GM21737 (cell line): ENCODE data around the gene BANK1.
"Not testable (repeated sequence)": the region's sequence is repeated elsewhere in the genome, so short reads cannot be mapped to it uniquely, and the experiment has no call there.

Experiments used
- ATAC-seq: cut with Tn5 transposase; IDR thresholded peaks from one replicate; pipeline ENCODE4 v1.9.1; 2021; ENCODE audit warnings: mild to moderate bottlenecking, moderate library complexity; ENCODE audit not compliant: unreplicated experiment

The BANK1 gene

DNA sequence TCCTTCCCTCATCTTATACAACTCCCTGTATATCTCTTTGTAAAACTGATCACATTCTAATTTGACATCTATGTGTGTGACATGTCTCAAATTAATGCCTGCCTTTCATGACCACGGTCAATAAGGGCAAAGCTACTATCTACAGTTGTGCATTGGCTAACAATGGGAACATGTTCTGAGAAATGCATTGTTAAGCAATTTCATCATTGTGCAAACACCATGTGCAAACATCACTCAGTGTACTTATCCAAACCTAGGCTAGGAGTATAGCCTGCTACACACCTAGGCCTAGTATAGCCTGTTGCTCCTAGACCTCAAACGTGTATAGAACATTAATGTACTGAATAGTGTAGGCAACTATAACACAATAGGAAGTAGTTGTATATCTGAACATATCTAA lies 95.0 kb downstream of the BANK1 start:
- no peak for ATAC-seq

GRCh38 chr4:101886826-101887225 lies 96.3 kb downstream of the BANK1 start:
- ATAC-seq: no peak

- no peak for ATAC-seq
Observed at GRCh38 chr4:101888472-101888871, 97.9 kb downstream of the BANK1 start.

DNA sequence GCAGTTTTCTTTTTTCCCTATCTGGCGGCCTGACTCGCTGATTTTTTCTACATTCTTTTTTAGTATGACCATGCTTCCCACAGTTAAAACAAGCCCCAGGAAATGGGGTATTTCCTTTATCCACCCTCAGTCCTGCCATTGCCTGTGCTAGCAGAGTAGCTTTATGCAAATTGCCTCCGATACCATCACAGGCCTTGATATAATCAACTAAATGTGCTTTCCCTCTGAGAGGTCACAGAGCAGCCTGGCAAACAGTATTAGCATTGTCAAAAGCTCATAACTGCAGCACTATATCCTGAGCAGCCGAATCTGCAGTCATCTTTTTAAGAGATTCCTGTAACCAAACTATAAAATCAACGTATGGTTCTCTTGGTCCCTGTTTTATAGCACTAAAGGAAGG lies 115.0 kb downstream of the BANK1 start:
- ATAC-seq: not testable (repeated sequence)

- ATAC-seq: no peak
Observed at GRCh38 chr4:101910786-101911373, 120.3 kb downstream of the BANK1 start.

DNA sequence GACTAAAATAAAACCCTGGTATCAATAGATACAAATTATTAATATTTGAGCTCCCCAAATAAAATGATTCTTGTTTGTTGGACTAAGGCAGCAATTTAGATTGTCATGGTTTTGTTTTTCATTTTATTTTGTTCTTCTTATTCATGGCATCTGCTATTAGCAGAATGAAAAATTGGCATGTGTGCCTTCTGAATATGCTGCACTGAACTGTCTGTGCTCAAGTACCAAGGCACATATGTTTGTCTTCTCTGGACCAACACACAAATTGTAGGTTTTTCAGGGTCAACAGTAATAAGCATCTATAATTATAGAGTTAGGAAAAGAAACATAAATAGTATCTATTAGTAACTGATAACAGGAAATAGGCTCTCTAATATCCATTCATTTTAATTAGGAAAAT lies 121.1 kb downstream of the BANK1 start:
- no peak for ATAC-seq

DNA sequence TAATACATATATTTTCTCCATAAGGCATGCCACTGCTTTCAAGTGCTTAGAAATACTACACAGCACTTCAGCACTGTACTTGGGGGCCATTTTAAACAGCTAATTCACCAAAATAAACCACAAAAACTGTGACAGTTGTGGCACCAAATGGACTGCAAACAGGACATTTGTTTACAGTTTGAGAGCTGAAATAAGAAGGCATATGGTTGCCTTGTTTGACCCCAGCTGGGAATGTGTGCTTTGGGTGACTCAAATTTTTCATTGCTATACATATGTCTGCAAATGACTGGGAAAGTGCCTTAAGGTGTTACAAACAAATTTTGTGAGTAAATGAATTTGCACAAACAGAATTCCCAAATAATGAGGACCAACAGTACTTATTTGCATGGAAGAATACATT lies 124.2 kb downstream of the BANK1 start:
- ATAC-seq: no peak

- ATAC-seq: no peak
Observed at GRCh38 chr4:101919373-101919977, 128.9 kb downstream of the BANK1 start.

DNA sequence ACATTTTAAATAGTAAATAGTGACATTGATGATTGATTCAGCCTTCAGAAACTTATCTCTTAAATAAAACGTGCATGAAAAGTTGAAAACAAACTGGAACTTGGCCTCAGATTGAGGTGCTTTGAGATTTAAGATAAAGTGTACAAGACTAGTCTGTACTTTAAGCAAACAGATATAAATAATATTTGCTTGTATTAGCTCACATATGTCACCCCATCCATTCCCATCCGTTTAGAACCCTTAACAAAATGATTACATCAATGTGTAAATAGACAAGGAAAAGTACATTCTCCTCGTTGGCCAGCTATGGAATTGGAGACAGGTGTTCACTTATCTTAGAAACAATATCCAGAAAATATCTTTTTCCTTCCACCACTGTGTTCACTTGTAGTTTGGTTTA lies 130.8 kb downstream of the BANK1 start:
- no peak for ATAC-seq

DNA sequence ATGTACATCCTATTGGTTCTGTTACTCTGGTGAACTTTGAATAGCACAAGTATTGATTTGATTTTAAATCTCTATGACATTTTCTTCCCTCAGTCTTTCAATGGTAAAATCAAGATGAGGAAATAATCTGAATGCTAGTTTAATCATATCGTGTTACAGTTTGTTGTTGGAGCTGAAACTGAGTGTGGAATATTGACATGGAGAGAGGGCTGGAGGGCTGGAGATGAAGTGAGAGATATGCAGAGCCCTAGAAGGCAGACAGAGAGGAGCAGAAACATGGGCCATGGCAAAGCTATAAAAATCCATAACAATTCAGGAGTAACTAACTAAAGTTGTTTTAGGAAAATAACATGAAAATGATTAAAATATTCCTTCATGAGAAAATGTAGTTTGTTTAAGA lies 141.1 kb downstream of the BANK1 start:
- ATAC-seq: no peak

DNA sequence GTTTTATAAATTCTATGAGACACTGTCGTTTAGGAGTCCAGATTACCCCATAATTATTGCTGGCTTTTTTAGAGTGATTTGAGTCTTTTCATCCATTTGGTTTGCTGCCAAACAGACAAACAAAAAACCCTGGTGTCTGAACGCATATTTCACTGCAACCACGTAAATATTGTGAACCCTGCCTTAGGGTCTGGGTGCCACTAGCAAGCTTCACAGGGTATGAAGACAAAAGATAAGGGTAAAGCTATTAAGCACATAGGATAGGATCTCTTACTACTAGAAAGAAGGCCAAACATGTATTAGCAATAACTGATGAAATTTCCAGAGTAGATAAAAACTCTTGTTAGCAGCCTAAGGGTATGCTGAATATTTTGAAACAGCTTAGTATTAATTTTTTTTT lies 143.3 kb downstream of the BANK1 start:
- ATAC-seq: no peak

- no peak for ATAC-seq
Observed at GRCh38 chr4:101938836-101939235, 148.3 kb downstream of the BANK1 start.

DNA sequence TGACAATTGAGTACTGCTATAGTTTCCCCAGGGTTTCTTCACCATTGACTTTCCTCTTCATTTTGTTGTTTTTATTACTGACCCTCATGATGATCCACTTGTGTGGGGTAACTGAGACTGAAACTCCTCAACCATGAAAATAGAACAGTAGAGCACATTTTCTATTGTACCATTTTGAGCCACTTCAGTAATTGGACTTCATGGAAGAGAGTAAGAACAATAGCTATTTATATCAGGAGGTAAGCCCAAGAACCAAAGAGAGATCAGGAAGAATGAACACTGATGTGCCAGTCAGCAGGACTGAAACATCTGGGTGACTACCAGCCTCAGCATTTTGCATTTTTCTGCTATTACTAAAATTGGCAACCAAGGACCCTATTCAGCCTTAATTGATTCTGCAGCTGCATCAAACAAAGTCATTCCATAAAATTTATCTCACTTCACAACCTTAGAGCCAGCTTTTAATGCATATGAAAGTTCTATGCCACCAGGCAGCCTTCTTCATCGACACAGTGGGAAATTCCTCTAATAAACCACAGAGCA lies 151.4 kb downstream of the BANK1 start:
- no peak for ATAC-seq

GRCh38 chr4:101942891-101943290 lies 152.4 kb downstream of the BANK1 start:
- no peak for ATAC-seq

DNA sequence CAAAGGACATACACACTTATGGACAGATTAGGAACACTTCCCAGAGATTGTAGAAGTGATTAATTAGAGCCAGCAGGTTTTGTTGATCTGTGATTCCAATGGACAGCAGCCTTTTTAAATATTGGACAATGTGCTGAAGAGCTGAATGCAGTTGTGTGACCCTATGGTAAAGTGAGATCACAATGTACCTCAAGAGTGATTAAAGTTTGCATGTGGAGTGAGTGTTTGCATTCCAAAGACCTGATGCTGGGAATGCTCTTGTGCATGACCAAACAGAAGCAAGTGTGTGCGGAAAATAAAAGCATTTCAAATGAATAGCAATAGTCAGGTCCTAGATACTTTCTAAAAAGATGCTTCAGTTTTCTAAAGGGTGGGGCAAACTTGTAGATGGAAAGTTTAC lies 154.1 kb downstream of the BANK1 start:
- ATAC-seq: no peak

DNA sequence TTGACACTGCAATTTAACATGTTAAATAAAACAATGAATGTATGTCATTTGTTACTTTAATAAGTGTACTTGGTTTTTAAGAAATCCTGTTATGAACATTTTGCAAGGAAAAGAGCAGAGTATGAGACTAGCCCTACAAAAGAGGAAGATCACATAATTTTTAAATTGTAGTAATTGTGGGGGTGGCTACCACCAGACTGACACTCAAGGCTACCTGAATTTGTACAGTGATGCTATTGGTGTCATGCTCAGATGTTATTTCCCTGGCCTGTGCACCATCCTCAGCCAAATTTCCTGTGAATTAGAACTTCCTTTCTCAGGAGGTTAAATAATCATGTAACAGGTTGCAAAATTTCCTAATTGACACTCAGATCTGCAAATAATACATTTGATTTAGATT lies 157.5 kb downstream of the BANK1 start:
- ATAC-seq: no peak

DNA sequence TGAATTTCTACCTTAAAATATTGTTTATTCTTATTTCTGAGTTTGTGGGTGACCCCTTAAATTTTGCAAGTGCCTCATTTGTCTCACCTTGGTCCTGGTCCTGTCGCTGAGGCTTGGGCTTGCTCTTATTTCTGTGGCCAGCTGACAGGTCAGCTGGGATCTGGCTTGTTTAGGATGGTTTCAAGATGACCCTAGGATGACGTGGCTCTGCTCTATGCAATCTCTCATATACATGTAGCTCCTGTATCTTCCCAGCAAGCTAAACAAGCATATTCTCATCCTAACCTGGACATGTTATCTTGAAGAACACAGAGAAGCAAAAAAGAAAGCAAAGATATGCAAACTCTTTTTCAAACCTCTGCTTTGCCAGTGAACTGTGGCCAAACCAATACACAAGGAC lies 158.4 kb downstream of the BANK1 start:
- no peak for ATAC-seq

DNA sequence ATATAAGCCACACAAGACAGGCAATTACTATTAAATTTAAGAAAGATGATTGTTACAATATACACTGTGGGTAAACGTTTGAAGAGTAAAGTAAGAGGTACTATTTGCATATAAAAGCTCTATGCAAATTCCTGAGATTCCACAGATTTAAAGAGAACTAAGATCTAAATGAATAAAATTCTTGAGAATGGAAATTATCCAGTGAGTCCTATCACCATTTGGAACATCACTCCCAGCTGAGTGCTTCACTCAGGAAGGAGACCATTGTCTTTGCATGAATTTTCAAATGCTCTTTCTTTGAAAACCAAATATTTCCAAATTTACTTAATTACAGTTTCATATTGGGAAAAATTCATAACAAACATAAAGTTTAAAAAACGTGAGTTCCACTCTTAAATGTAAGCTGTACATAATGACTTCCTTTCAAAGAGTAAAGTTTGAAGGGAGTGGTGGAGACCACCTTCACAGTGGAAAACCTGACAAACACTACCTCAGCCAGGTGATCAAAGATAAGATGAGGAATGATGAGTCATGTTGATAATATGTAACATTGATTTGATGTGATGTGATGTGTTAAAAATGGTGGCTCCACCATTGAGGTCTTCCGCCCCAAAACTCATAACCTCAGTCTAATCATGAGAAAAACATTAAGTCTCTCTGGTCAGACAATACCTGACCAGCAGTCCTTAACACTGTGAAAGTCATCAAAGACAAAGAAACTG lies 159.9 kb downstream of the BANK1 start:
- ATAC-seq: no peak

DNA sequence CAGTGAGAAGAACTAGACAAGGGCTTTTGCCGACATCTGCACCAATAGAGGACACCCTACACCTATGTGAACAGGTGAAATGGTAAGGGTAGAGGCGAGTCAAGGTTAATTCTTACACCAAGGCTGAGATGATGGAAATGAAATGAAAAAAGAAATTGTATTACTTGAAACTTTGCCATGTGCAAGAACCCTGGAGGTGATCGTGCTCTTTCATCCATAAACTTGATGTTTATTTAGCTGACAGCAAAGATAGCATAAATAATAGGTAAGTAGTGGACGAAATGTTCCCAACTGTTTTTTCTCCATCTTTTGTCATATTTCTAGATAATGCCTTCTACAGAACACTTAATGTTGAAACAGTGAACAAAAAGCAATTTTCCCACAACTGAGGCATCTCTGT lies 162.5 kb downstream of the BANK1 start:
- ATAC-seq: no peak

- ATAC-seq: no peak
Observed at GRCh38 chr4:101953949-101954348, 163.4 kb downstream of the BANK1 start.

DNA sequence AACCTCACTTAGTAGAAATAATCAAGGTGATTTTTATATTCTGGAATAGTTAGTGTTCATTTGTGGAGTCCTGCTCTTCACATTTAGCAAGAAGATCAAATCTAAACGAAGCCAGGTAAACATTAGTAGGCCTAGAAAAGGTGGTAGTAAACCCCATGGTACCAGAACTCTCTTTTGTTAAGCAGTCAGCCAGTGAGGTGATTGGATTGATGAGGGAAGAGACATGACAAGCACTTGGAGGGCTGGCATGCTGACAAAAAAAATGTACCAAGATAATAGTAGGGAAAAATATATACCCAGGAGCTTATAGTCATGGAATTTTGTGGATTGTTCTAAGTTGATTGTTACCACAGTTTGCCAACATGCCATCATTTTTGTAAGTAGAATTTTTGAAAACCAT lies 163.8 kb downstream of the BANK1 start:
- no peak for ATAC-seq

- ATAC-seq: no peak
Observed at GRCh38 chr4:101954975-101955678, 164.6 kb downstream of the BANK1 start.
